ENCODE results near the gene POLN.
A peak's percentile ranks its signal among the peaks of the same experiment; 100 is the strongest.
"Not testable (repeated sequence)": the region's sequence is repeated elsewhere in the genome, so short reads cannot be mapped to it uniquely, and the experiment has no call there.

Gene POLN

DNA sequence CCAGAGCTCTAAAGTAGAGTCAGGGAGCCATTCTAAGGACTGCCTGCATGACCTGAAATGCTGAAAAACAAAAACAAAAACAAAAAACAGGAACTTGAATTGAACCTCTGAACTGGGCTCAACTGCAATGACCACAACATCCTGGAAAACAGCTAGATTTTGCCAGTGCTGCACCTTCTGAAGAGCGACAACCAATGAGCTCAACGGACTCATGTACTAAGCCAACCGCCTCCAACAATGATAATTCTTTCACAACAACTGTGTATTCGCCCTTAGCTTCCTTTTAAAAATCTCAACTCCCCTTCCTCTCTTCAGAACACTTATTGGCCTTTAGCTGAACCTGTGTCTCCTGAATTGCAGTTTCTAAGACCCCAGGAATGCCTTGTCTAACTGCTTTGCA is 69.8 kb downstream of the POLN start:
- TF ChIP-seq, protein P1, sequence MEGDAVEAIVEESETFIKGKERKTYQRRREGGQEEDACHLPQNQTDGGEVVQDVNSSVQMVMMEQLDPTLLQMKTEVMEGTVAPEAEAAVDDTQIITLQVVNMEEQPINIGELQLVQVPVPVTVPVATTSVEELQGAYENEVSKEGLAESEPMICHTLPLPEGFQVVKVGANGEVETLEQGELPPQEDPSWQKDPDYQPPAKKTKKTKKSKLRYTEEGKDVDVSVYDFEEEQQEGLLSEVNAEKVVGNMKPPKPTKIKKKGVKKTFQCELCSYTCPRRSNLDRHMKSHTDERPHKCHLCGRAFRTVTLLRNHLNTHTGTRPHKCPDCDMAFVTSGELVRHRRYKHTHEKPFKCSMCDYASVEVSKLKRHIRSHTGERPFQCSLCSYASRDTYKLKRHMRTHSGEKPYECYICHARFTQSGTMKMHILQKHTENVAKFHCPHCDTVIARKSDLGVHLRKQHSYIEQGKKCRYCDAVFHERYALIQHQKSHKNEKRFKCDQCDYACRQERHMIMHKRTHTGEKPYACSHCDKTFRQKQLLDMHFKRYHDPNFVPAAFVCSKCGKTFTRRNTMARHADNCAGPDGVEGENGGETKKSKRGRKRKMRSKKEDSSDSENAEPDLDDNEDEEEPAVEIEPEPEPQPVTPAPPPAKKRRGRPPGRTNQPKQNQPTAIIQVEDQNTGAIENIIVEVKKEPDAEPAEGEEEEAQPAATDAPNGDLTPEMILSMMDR (IDR thresholded peaks at IDR 0.05; ENCODE audit: insufficient read depth, low read depth, low read length, missing control alignments), result no peak
- H3K4me3 ChIP-seq (ENCODE audit: low read depth, low read length), result no peak overlapping the region
- DNase-seq (ENCODE audit: low read depth), result peak; percentile 21

DNA sequence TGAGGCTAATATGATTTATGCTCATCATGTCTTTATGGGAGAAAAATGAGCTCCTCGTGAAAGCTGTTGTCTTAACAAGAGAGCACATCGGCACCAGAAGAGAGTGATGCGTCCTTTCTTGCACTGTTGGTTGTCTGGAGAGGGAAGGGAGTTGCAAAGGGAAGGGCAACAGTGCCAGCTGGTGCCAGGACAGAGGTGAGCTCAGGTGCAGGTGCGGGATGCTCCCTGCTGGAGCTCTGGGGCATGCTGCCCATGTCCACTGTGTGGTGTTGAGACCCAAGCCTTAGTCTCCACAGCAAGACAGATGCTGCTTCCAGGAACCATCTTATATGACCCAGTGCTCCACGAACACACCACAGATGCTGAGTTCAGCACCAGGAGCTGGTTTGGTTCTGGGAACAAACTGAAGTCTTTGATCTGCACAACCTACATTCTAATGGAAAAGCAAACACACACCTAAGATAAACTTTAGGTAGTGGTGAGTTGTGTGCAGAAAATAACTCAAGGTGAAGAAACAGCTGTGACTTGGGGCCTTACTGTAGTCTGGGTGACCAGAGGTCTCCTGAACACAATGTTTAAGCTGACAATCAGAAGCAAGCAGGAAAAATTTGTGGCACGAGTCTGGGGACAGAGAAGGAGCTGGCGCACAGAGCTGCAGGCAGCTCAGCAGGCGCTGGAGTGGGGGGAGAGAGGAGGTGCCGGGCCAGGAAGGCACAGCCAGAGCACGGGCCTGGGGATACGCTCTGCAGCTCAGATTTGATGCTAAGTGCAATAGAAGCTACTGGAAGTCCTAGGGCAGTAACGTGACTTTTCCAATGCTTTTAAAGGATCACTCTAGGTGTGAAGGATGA is 73.2 kb downstream of the POLN start:
- DNase-seq (ENCODE audit: low read depth), result no peak
- TF ChIP-seq, protein P1 (IDR thresholded peaks at IDR 0.05; ENCODE audit: insufficient read depth, low read depth, low read length, missing control alignments), result no peak
- no peak overlapping the region for H3K4me3 ChIP-seq (ENCODE audit: low read depth, low read length)

DNA sequence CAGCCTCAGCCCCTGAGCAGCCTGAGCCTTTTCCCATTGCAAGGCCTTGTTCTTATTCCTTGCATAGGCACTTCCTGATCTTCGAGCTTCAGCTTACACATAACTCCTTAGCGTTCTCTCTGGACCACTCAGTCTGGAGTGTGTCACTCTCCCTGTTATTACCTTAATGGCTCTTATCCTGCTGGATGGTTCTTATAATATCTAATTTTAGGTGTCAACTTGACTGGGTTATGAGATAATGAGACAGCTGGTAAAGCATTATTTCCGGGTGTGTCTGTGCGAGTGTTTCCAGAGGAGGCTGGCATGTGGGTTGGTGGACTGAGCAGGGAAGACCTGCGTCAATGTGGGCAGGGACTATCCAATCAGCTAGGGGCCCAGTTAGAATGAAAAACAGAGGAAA is 75.7 kb downstream of the POLN start:
- TF ChIP-seq, protein P1 (IDR thresholded peaks at IDR 0.05; ENCODE audit: insufficient read depth, low read depth, low read length, missing control alignments), result no peak
- DNase-seq (ENCODE audit: low read depth), result no peak
- H3K4me3 ChIP-seq (ENCODE audit: low read depth, low read length), result no peak overlapping the region

DNA sequence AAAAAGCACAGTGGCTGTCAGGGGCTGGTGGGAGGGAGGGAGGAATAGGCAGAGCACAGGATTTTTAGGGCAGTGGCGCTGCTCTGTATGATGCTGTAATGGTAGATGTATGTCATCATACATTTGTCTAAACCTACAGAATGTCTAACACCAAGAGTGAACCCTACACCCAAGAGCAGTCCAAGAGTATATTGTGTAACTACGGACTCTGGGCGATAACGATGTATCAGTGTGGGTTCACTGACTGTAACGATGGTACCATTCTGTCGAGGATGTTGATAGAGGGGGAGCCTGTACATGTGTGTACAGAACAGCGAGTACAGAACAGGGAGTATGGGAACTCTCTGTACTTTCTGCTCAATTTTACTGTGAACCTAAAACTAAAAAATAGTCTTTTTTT is 76.5 kb downstream of the POLN start:
- TF ChIP-seq, protein P1 (IDR thresholded peaks at IDR 0.05; ENCODE audit: insufficient read depth, low read depth, low read length, missing control alignments), result no peak
- no peak overlapping the region for H3K4me3 ChIP-seq (ENCODE audit: low read depth, low read length)
- DNase-seq (ENCODE audit: low read depth), result no peak

DNA sequence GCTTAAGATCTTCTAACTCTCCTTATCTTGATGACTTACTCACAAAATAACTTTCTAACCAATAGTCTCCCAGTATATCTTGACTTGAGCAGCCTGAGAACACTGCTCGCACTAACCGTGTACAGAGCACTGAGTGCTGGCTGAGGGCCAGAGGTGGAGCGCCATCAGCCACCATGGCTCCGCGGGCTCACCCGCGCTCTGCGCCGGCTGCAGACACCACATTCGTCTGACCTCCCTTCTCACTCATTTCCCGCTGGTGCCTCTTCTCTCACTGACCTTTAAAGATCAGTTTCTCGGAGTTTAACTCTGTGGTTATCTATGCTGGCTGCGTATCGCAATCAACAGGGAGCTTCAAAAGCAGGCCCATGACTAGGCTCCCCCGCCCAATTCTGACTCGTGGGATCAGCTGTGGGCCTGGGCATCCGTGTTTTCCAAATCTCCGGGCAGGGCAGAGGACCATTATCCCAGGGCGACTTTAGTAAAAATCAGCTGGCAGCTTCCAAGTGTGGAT is 78.6 kb downstream of the POLN start:
- TF ChIP-seq, protein P1 (IDR thresholded peaks at IDR 0.05; ENCODE audit: insufficient read depth, low read depth, low read length, missing control alignments), result no peak
- no peak overlapping the region for H3K4me3 ChIP-seq (ENCODE audit: low read depth, low read length)
- DNase-seq (ENCODE audit: low read depth), result no peak

DNA sequence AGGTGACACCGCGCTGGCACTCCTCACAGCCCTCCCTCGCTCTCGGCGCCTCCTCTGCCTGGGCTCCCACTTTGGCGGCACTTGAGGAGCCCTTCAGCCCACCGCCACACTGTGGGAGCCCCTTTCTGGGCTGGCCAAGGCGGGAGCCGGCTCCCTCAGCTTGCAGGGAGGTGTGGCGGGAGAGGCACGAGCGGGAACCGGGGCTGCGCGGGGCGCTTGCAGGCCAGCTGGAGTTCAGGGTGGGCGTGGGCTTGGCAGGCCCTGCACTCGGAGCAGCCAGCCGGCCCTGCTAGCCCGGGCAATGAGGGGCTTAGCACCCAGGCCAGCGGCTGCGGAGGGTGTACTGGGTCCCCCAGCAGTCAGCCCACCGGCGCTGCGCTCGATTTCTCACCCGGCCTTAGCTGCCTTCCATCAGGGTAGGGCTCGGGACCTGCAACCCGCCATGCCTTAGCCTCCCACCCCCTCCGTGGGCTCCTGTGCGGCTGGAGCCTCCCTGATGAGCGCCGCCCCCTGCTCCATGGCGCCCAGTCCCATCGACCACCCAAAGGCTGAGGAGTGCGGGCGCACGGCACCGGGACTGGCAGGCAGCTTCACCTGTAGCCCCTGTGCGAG is 80.7 kb downstream of the POLN start:
- not testable (repeated sequence) for H3K4me3 ChIP-seq (ENCODE audit: low read depth, low read length); DNase-seq (ENCODE audit: low read depth)

DNA sequence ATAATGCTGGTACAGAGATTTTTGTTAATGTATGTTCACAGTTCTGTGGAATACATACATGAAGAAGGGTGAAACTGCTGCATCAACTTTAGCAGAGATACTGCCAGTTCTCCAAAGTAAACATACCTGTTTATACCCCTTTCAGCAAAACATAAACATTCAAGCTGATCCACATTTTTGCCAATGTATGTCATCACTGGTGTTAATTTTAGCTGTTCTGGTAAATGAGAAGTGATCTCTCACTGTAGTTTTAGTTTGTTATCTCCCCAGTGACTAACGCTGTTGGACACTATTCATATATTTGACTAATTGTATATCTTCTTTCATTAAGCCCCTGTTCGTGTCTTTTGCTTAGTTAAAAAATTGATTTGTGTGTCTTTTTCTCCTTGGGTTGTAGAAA is 82.0 kb downstream of the POLN start:
- TF ChIP-seq, protein P1 (IDR thresholded peaks at IDR 0.05; ENCODE audit: insufficient read depth, low read depth, low read length, missing control alignments), result no peak
- DNase-seq (ENCODE audit: low read depth), result no peak
- H3K4me3 ChIP-seq (ENCODE audit: low read depth, low read length), result no peak overlapping the region

Data from GM12865 (cell line).